CD14-positive monocyte (primary cell): Measurements from ENCODE around the gene TAS2R8. TPM values are rescaled to one million over a fixed set of nuclear protein-coding genes. Genes with fewer than 3 reads are reported as not detected.

Experiments
- DNase-seq, 3 donors: peaks; one replicate each; pipeline ENCODE4 v3.0.0-alpha.2; 2011 to 2022
- H2AFZ ChIP-seq: 2 replicates; pipeline ENCODE4 v1.6.0; 2012; ENCODE audit warnings: mild to moderate bottlenecking, low read depth, low read length, inconsistent platforms; ENCODE audit not compliant: insufficient read depth, poor library complexity, severe bottlenecking
- H3K27ac ChIP-seq, 2 donors: 1 replicate in 1 of 2; 2 replicates in 1 of 2; pipeline ENCODE4 v1.5.1; 2012 to 2013; ENCODE audit warnings: low read length in 2 of 2, control low read depth in 1 of 2, inconsistent platforms in 1 of 2, low read depth in 1 of 2, mild to moderate bottlenecking in 1 of 2
- H3K27me3 ChIP-seq, 2 donors: one replicate each; pipeline versions ENCODE4 v1.6.0 to v1.6.1; 2011 to 2013; ENCODE audit warnings: low read length in 2 of 2; ENCODE audit not compliant: control insufficient read depth in 2 of 2, insufficient read depth in 2 of 2
- H3K36me3 ChIP-seq, 2 donors: replicated peaks in 1 of 2; 1 replicate in 1 of 2; 2 replicates in 1 of 2; pipeline versions ENCODE4 v1.5.1 to v1.6.1; 2012 to 2013; ENCODE audit warnings: low read length in 2 of 2, control low read depth in 1 of 2, inconsistent platforms in 1 of 2, mild to moderate bottlenecking in 1 of 2; ENCODE audit not compliant: insufficient read depth in 2 of 2, control insufficient read depth in 1 of 2
- H3K4me1 ChIP-seq, 2 donors: 1 replicate in 1 of 2; 2 replicates in 1 of 2; pipeline versions ENCODE4 v1.5.1 to v1.6.1; 2012 to 2013; ENCODE audit warnings: low read length in 2 of 2, control low read depth in 1 of 2, inconsistent platforms in 1 of 2, mild to moderate bottlenecking in 1 of 2, moderate library complexity in 1 of 2; ENCODE audit not compliant: insufficient read depth in 2 of 2, control insufficient read depth in 1 of 2
- H3K4me2 ChIP-seq: replicated peaks from 2 replicates; pipeline ENCODE3; 2012; ENCODE audit warnings: low read length, moderate library complexity, mild to moderate bottlenecking; ENCODE audit not compliant: poor library complexity, severe bottlenecking; ENCODE audit errors: extremely low read depth
- H3K4me3 ChIP-seq, 3 experiments: fragments of 200-600 bp in 1 of 3; sonication (generic) in 1 of 3; replicated peaks in 1 of 3; 1 replicate in 2 of 3; 2 replicates in 1 of 3; pipeline ENCODE4 v1.5.1; 2011 to 2013; ENCODE audit warnings: low read length in 3 of 3, mild to moderate bottlenecking in 3 of 3, control low read depth in 2 of 3, low read depth in 2 of 3, inconsistent platforms in 1 of 3, moderate library complexity in 1 of 3
- H3K79me2 ChIP-seq: 2 replicates; pipeline ENCODE4 v1.6.0; 2012; ENCODE audit warnings: mild to moderate bottlenecking, control low read depth, inconsistent platforms, low read length, moderate library complexity; ENCODE audit not compliant: insufficient read depth
- H3K9ac ChIP-seq: 2 replicates; pipeline ENCODE4 v1.6.0; 2017; ENCODE audit warnings: low read length, mild to moderate bottlenecking; ENCODE audit not compliant: insufficient read depth, poor library complexity, severe bottlenecking
- H3K9me3 ChIP-seq, 2 donors: replicated peaks in 1 of 2; 1 replicate in 1 of 2; 2 replicates in 1 of 2; pipeline versions ENCODE4 v1.5.1 to v1.6.1; 2012 to 2013; ENCODE audit warnings: low read length in 2 of 2, control low read depth in 1 of 2; ENCODE audit not compliant: control insufficient read depth in 1 of 2, insufficient read depth in 1 of 2
- H4K20me1 ChIP-seq: 2 replicates; pipeline ENCODE4 v1.6.0; 2012; ENCODE audit warnings: mild to moderate bottlenecking, low read length, control low read depth, moderate library complexity; ENCODE audit not compliant: insufficient read depth
- H3K27ac Mint-ChIP-seq, 7 donors: one replicate each; pipeline ENCODE4 v1.8.0; 2020; ENCODE audit warnings: mild to moderate bottlenecking in 7 of 7, mixed read lengths in 7 of 7, moderate library complexity in 6 of 7, inconsistent platforms in 2 of 7
- H3K27me3 Mint-ChIP-seq, 3 donors: one replicate each; pipeline ENCODE4 v1.8.0; 2021 to 2022; ENCODE audit warnings: low read depth in 3 of 3, mild to moderate bottlenecking in 3 of 3, mixed read lengths in 3 of 3, moderate library complexity in 3 of 3, inconsistent platforms in 1 of 3
- H3K36me3 Mint-ChIP-seq, 2 donors: one replicate each; pipeline ENCODE4 v1.8.0; 2020; ENCODE audit warnings: mixed read lengths in 2 of 2, inconsistent platforms in 1 of 2, mild to moderate bottlenecking in 1 of 2
- H3K4me1 Mint-ChIP-seq: one replicate; pipeline ENCODE4 v1.8.0; 2020; ENCODE audit warnings: mild to moderate bottlenecking, mixed read lengths
- H3K4me3 Mint-ChIP-seq, 2 donors: one replicate each; pipeline ENCODE4 v1.8.0; 2020; ENCODE audit warnings: mild to moderate bottlenecking in 2 of 2, mixed read lengths in 2 of 2, moderate library complexity in 1 of 2
- H3K9me3 Mint-ChIP-seq, 7 donors: one replicate each; pipeline ENCODE4 v1.8.0; 2020 to 2022; ENCODE audit warnings: mixed read lengths in 7 of 7, mild to moderate bottlenecking in 6 of 7, moderate library complexity in 6 of 7, inconsistent platforms in 2 of 7
- WGBS: methylation state at CpG from one replicate; pipeline ENCODE4 v1.1.5; 2013; ENCODE audit warnings: missing lambda C conversion rate; ENCODE audit not compliant: insufficient coverage; 5-methylcytosine and 5-hydroxymethylcytosine counted together
- intact Hi-C, 2 donors: fragments of 100-400 bp; cut with micrococcal nuclease; formaldehyde crosslinking; loops; one replicate each; pipeline versions ENCODE4 v1.15.0 to v1.15.1; 2023
- polyA plus RNA-seq, 3 donors: library from polyadenylated mRNA; depleted of rRNA in 1 of 3; unstranded in 2 of 3; stranded (reverse) in 1 of 3; fragments of 300-500 nt in 2 of 3; fragments of >200 nt in 1 of 3; fragmentation: Illumina TruSeq in 2 of 3; gene quantifications; 1 replicate in 2 of 3; 2 replicates in 1 of 3; pipeline ENCODE4 v1.2.3, GENCODE V29; 2012 to 2021
- TF ChIP-seq, protein P1 (sequence below): fragments of 200-600 bp; IDR thresholded peaks from one replicate; pipeline ENCODE4 v1.8.0; 2022; ENCODE audit warnings: antibody characterized with exemption, mild to moderate bottlenecking

TAS2R8 gene
- polyA plus RNA-seq, 3 donors = not detected

DNA sequence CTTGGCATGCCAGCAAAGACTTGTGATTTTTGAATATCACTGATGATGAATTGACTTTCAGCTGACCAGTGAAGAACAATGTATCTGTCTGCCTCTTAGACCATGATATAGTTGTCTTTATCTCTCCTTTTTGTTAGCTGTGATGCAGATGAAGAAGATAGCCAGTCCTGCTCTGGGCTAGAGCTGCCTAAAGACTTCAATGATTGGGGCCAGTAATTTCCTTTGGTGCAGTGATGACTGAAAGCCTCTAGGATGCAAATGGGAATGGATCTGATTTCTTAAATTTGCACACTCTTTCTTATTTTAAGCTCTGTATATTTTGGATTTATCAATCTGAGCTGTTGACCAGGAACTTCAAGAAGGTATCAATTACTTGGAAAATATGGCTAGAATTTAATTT is 3.0 kb upstream of the TAS2R8 start, which contains the start of gene TAS2R9:
TAS2R9 (minus strand) TSS at position 101 of the 400 bp plus-strand sequence; CDS start at position 8, 93 bp downstream.
- no peak within 1 kb of the TSS for H3K27ac Mint-ChIP-seq
- TF ChIP-seq, protein P1, sequence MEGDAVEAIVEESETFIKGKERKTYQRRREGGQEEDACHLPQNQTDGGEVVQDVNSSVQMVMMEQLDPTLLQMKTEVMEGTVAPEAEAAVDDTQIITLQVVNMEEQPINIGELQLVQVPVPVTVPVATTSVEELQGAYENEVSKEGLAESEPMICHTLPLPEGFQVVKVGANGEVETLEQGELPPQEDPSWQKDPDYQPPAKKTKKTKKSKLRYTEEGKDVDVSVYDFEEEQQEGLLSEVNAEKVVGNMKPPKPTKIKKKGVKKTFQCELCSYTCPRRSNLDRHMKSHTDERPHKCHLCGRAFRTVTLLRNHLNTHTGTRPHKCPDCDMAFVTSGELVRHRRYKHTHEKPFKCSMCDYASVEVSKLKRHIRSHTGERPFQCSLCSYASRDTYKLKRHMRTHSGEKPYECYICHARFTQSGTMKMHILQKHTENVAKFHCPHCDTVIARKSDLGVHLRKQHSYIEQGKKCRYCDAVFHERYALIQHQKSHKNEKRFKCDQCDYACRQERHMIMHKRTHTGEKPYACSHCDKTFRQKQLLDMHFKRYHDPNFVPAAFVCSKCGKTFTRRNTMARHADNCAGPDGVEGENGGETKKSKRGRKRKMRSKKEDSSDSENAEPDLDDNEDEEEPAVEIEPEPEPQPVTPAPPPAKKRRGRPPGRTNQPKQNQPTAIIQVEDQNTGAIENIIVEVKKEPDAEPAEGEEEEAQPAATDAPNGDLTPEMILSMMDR = no peak
- no peaks in the 10 kb centered on the region for H4K20me1 ChIP-seq
- H3K4me3 ChIP-seq = no peak within 1 kb of the TSS
- peaks cover 0 to 2% (median 0%) of the 10 kb centered on the region in 7 donors for H3K9me3 Mint-ChIP-seq
- DNase-seq = no peak
- no peaks in the 10 kb centered on the region for H3K79me2 ChIP-seq
- no peaks in the 10 kb centered on the region for H3K4me1 Mint-ChIP-seq
- H3K27ac ChIP-seq = no peak within 1 kb of the TSS
- intact Hi-C loops = no loop called here
- H3K4me3 Mint-ChIP-seq = no peak within 1 kb of the TSS
- H3K4me1 ChIP-seq = no peaks in the 10 kb centered on the region
- no peaks in the 10 kb centered on the region for H3K36me3 Mint-ChIP-seq
- no peak within 1 kb of the TSS for H3K4me2 ChIP-seq
- H3K27me3 ChIP-seq = no peaks in the 10 kb centered on the region
- no peak within 1 kb of the TSS for H2AFZ ChIP-seq
- H3K27me3 Mint-ChIP-seq = peaks cover 2 to 3% (median 3%) of the 10 kb centered on the region in 3 donors
- no peaks in the 10 kb centered on the region for H3K36me3 ChIP-seq
- no peaks in the 10 kb centered on the region for H3K9me3 ChIP-seq
- H3K9ac ChIP-seq = no peak within 1 kb of the TSS

DNA sequence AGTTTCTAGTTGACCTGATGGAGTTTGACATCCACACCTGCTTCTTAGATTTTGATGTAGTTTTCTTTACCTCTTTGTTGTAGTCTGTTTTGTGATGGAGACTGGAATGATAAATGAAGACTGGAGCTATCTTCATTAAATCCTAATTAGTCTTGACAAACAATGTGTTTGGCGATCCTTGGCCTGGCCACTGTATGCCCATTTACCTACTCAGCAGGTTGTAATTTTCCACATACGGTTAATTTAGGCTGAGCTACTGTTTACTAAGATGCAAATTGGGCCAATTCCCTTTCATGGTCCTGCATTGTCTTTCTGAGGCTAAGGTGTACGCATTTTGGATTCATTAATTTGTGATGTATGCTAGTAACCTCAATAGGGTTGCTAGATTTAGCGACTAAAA is 4.5 kb downstream of the TAS2R8 start, which contains the start of gene TAS2R7:
TAS2R7 (minus strand) TSS at position 41 of the 400 bp plus-strand sequence. CDS start 57 bp downstream, outside the sequence.
- Histone ChIP-seq H3K4me3 (no peak within 1 kb of the TSS), H3K27ac (no peak within 1 kb of the TSS), H3K36me3 (no peaks in the 10 kb centered on the region), H3K79me2 (no peaks in the 10 kb centered on the region), H3K9me3 (no peaks in the 10 kb centered on the region), H4K20me1 (no peaks in the 10 kb centered on the region), H2AFZ (no peak within 1 kb of the TSS), H3K4me1 (no peaks in the 10 kb centered on the region), H3K4me2 (no peak within 1 kb of the TSS), H3K9ac (no peak within 1 kb of the TSS), H3K27me3 (no peaks in the 10 kb centered on the region)
- no peak for DNase-seq
- WGBS = 93% methylated on average over 3 of the region's 4 CpGs
- Mint-ChIP-seq H3K27me3 (peaks cover 1 to 3% (median 1%) of the 10 kb centered on the region in 3 donors), H3K36me3 (no peaks in the 10 kb centered on the region), H3K9me3 (peaks cover 0 to 2% (median 0%) of the 10 kb centered on the region in 7 donors), H3K4me1 (no peaks in the 10 kb centered on the region), H3K4me3 (no peak within 1 kb of the TSS), H3K27ac (no peak within 1 kb of the TSS)
- TF ChIP-seq, protein P1 = no peak
- intact Hi-C loops = no loop called here
